Gastroesophageal sphincter (tissue), 4 donors: ENCODE results near the gene RAB44. TPM values are rescaled to one million over a fixed set of nuclear protein-coding genes. Genes with fewer than 3 reads are reported as not detected.

ENCODE experiments used
- ATAC-seq: fragments of 150-250 bp; one replicate; pipeline ENCODE4 v1.9.1; 2016; ENCODE audit warnings: mild to moderate bottlenecking, moderate library complexity
- H3K27ac ChIP-seq, 4 donors: fragments of 200-600 bp; sonication (generic) in 3 of 4; 1 replicate in 3 of 4; 2 replicates in 1 of 4; pipeline ENCODE4 v1.5.1; 2016 to 2019
- H3K27me3 ChIP-seq: fragments of 200-600 bp; sonication (generic); one replicate; pipeline ENCODE4 v1.5.1; 2019
- H3K36me3 ChIP-seq, 2 donors: fragments of 200-600 bp; sonication (generic); one replicate each; pipeline ENCODE4 v1.5.1; 2019; ENCODE audit warnings: control low read depth in 1 of 2
- H3K4me1 ChIP-seq, 3 donors: fragments of 200-600 bp; sonication (generic); 1 replicate in 2 of 3; 2 replicates in 1 of 3; pipeline ENCODE4 v1.5.1; 2016 to 2019; ENCODE audit warnings: control low read depth in 2 of 3
- H3K4me3 ChIP-seq, 2 donors: fragments of 200-600 bp; sonication (generic); one replicate each; pipeline ENCODE4 v1.5.1; 2019; ENCODE audit warnings: mild to moderate bottlenecking in 1 of 2, moderate library complexity in 1 of 2
- H3K9me3 ChIP-seq, 3 donors: fragments of 200-600 bp; sonication (generic); one replicate each; pipeline ENCODE4 v1.5.1; 2017 to 2019; ENCODE audit warnings: control low read depth in 2 of 3
- CTCF ChIP-seq, 4 experiments: fragments of 200-600 bp in 2 of 4; fragments of 450-650 bp in 2 of 4; sonication (generic) in 1 of 4; IDR thresholded peaks; one replicate each; pipeline ENCODE4 v1.5.1; 2017 to 2019; ENCODE audit warnings: antibody characterized with exemption in 4 of 4, mild to moderate bottlenecking in 2 of 4, moderate library complexity in 2 of 4
- EP300 ChIP-seq: sonication (generic); formaldehyde crosslinking; IDR thresholded peaks from one replicate; pipeline ENCODE4 v1.6.1; 2017; ENCODE audit warnings: antibody characterized with exemption, mild to moderate bottlenecking
- POLR2A ChIP-seq, 2 donors: fragments of 450-650 bp; IDR thresholded peaks; one replicate each; pipeline ENCODE4 v1.6.1; 2017; ENCODE audit warnings: antibody characterized with exemption in 2 of 2, mild to moderate bottlenecking in 2 of 2, moderate library complexity in 1 of 2
- POLR2AphosphoS5 ChIP-seq: sonication (generic); formaldehyde crosslinking; IDR thresholded peaks from one replicate; pipeline ENCODE4 v1.6.1; 2017; ENCODE audit warnings: antibody characterized with exemption
- WGBS, 2 donors: methylation state at CpG; one replicate each; pipeline ENCODE4 v1.1.5; 2018; ENCODE audit warnings: low coverage in 1 of 2; 5-methylcytosine and 5-hydroxymethylcytosine counted together
- total RNA-seq, 4 donors: library from RNA; depleted of rRNA; stranded (reverse); fragments of >200 nt; gene quantifications; one replicate each; pipeline ENCODE4 v1.1.0, GENCODE V29; 2016

Gene RAB44
- total RNA-seq, 4 donors from 2014 or later = 0.67 to 1.6 (median 0.89) TPM; not detected in 1

GRCh38 chr6:36692220-36692619 is 5.4 kb upstream of the RAB44 start:
- Histone ChIP-seq H3K4me1 (peaks cover 0 to 11% (median 0%) of the 10 kb centered on the region in 3 donors), H3K27me3 (no peaks in the 10 kb centered on the region), H3K9me3 (no peaks in the 10 kb centered on the region), H3K36me3 (peaks cover 0 to 7% of the 10 kb centered on the region in 2 donors), H3K4me3 (no peak overlapping the region), H3K27ac (no peak overlapping the region)
- WGBS, 2 donors = 72% methylated on average over 3 of the region's 3 CpGs; no CpG with 5 or more reads in 1 of the 2 donors
- TF ChIP-seq POLR2A (IDR thresholded peaks at IDR 0.05) (no peak), CTCF (IDR thresholded peaks at IDR 0.05) (no peak), EP300 (no peak), POLR2AphosphoS5 (no peak)
- ATAC-seq = no peak

- H3K4me1 ChIP-seq = peaks cover 0 to 11% (median 0%) of the 10 kb centered on the region in 3 donors
- WGBS, 2 donors = 58 to 65% methylated on average over 9 to 20 of the region's 27 CpGs
- H3K4me3 ChIP-seq = no peak overlapping the region
- H3K27me3 ChIP-seq = no peaks in the 10 kb centered on the region
- H3K9me3 ChIP-seq = no peaks in the 10 kb centered on the region
- peak; percentile 46 for ATAC-seq
- H3K36me3 ChIP-seq = no peaks in the 10 kb centered on the region
- no peak overlapping the region for H3K27ac ChIP-seq
- TF ChIP-seq POLR2AphosphoS5 (peak; percentile 23), POLR2A (IDR thresholded peaks at IDR 0.05) (no peak)
Observed at GRCh38 chr6:36692861-36693702, 4.5 kb upstream of the RAB44 start.

- H3K4me1 ChIP-seq = peaks cover 0 to 11% (median 0%) of the 10 kb centered on the region in 3 donors
- no peak overlapping the region for H3K27ac ChIP-seq
- H3K36me3 ChIP-seq = no peaks in the 10 kb centered on the region
- WGBS, 2 donors = 87 to 98% methylated on average over 5 to 6 of the region's 6 CpGs
- no peak overlapping the region for H3K4me3 ChIP-seq
- no peaks in the 10 kb centered on the region for H3K27me3 ChIP-seq
- TF ChIP-seq CTCF (IDR thresholded peaks at IDR 0.05) = no peak
- TF ChIP-seq POLR2A (IDR thresholded peaks at IDR 0.05) = no peak
- no peak for ATAC-seq
- H3K9me3 ChIP-seq = no peaks in the 10 kb centered on the region
Observed at GRCh38 chr6:36694616-36695015, 3.0 kb upstream of the RAB44 start.

GRCh38 chr6:36695414-36695813 is 2.2 kb upstream of the RAB44 start:
- no peaks in the 10 kb centered on the region for H3K27me3 ChIP-seq
- H3K4me3 ChIP-seq = no peak overlapping the region
- no peaks in the 10 kb centered on the region for H3K9me3 ChIP-seq
- ATAC-seq = no peak
- H3K36me3 ChIP-seq = no peaks in the 10 kb centered on the region
- H3K4me1 ChIP-seq = peaks cover 0 to 11% (median 0%) of the 10 kb centered on the region in 3 donors
- H3K27ac ChIP-seq = no peak overlapping the region
- 67 to 83% methylated on average over 2 of the region's 2 CpGs for WGBS, 2 donors
- TF ChIP-seq EP300 (no peak), POLR2A (IDR thresholded peaks at IDR 0.05) (no peak), CTCF (IDR thresholded peaks at IDR 0.05) (no peak), POLR2AphosphoS5 (no peak)

GRCh38 chr6:36698196-36698595 is 570 bp downstream of the RAB44 start:
- Histone ChIP-seq H3K27ac (no peak overlapping the region), H3K4me3 (no peak overlapping the region), H3K36me3 (no peaks in the 10 kb centered on the region), H3K27me3 (no peaks in the 10 kb centered on the region), H3K9me3 (no peaks in the 10 kb centered on the region), H3K4me1 (no peaks in the 10 kb centered on the region)
- 73 to 86% methylated on average over 2 to 5 of the region's 6 CpGs for WGBS, 2 donors
- TF ChIP-seq EP300 (no peak), POLR2AphosphoS5 (no peak), CTCF (IDR thresholded peaks at IDR 0.05) (no peak)
- no peak for ATAC-seq
